GM12865 (cell line): Measurements from ENCODE around the gene HYAL3.

Experiments
- DNase-seq: peaks from one replicate; pipeline ENCODE4 v3.0.0; 2010; ENCODE audit warnings: low read depth
- H3K4me3 ChIP-seq: 2 replicates; pipeline ENCODE4 v1.5.1; 2011; ENCODE audit warnings: mild to moderate bottlenecking, low read depth, low read length, control low read depth
- CTCF ChIP-seq: IDR thresholded peaks from 2 replicates; pipeline ENCODE4 v1.5.1; 2011; ENCODE audit warnings: low read length, control low read depth, low read depth, inconsistent platforms; ENCODE audit not compliant: insufficient read depth; ENCODE audit errors: missing control alignments

Gene HYAL3

GRCh38 chr3:50299929-50300680 is 900 bp upstream of the HYAL3 start:
- no peak for TF ChIP-seq CTCF
- DNase-seq, result peak; percentile 45
- peak overlapping the region; percentile 55 for H3K4me3 ChIP-seq

- no peak for DNase-seq
- no peak for TF ChIP-seq CTCF
- peak overlapping the region; percentile 55 for H3K4me3 ChIP-seq
Measured at GRCh38 chr3:50299638-50299928, 378 bp upstream of the HYAL3 start.

GRCh38 chr3:50297896-50298725 is 1.1 kb downstream of the HYAL3 start:
- no peak for TF ChIP-seq CTCF
- peak overlapping the region; percentile 67 for H3K4me3 ChIP-seq

GRCh38 chr3:50297384-50297775 is 1.8 kb downstream of the HYAL3 start:
- no peak overlapping the region for H3K4me3 ChIP-seq
- no peak for TF ChIP-seq CTCF
- peak; percentile 5 for DNase-seq

More at GRCh38 chr3:50297896-50298725, 1.1 kb downstream of the HYAL3 start:
- DNase-seq, result peak; percentile 11

GRCh38 chr3:50296721-50297383 is 2.4 kb downstream of the HYAL3 start:
- DNase-seq, result peak; percentile 5
- no peak for TF ChIP-seq CTCF
- no peak overlapping the region for H3K4me3 ChIP-seq

- TF ChIP-seq CTCF, result no peak
- H3K4me3 ChIP-seq, result no peak overlapping the region
- DNase-seq, result no peak
Measured at GRCh38 chr3:50295553-50296431, 3.4 kb downstream of the HYAL3 start.
